GM13976 (cell line): ENCODE results near the gene PRKAR2A.
"Not testable (repeated sequence)": the region's sequence is repeated elsewhere in the genome, so short reads cannot be mapped to it uniquely, and the experiment has no call there.

Source experiments
- DNase-seq: peaks from one replicate; pipeline ENCODE4 v3.0.0; 2012; ENCODE audit warnings: low spot score
- CTCF ChIP-seq: IDR thresholded peaks from 2 replicates; pipeline ENCODE4 v1.5.1; 2012; ENCODE audit warnings: borderline replicate concordance, mild to moderate bottlenecking; ENCODE audit not compliant: insufficient read depth; ENCODE audit errors: extremely low read depth, missing control alignments, control extremely low read depth
- in situ Hi-C: fragments of 300-500 bp; cut with MboI; formaldehyde crosslinking; loops from one replicate; pipeline ENCODE4 v1.12.0; 2022; ENCODE audit warnings: low sequenced_read_pairs, mixed read lengths, inconsistent platforms; ENCODE audit not compliant: unreplicated experiment

Gene PRKAR2A

GRCh38 chr3:48784426-48785120, 63.1 kb downstream of the PRKAR2A start:
- in situ Hi-C loops: no loop called here
- no peak for TF ChIP-seq CTCF
- DNase-seq: no peak

- no peak for DNase-seq
- no peak for TF ChIP-seq CTCF
- in situ Hi-C loops: no loop called here
Measured at GRCh38 chr3:48783304-48783703, 64.4 kb downstream of the PRKAR2A start.

- in situ Hi-C loops: no loop called here
- TF ChIP-seq CTCF: no peak
- DNase-seq: no peak
Measured at GRCh38 chr3:48782046-48782445, 65.6 kb downstream of the PRKAR2A start.

GRCh38 chr3:48778565-48778964, 69.1 kb downstream of the PRKAR2A start:
- DNase-seq, in situ Hi-C loops: not testable (repeated sequence)

GRCh38 chr3:48776854-48777253, 70.8 kb downstream of the PRKAR2A start:
- DNase-seq: no peak
- no peak for TF ChIP-seq CTCF
- in situ Hi-C loops: no loop called here

DNA sequence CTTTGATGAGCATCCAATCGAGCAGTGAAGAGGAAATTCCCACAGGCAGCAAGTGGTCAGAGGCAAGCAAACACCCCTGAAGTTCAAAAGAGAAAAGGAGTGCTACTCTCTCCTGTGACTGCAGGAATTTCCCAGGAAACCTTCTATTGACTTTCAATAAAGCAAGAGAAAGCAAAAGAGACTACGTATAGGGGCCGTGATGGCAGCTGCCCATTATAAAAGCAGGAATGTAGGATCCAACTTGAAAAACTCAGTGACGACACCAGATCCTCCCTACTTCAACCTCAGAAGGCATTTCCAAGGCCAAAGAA, 77.5 kb downstream of the PRKAR2A start:
- in situ Hi-C loops: no loop called here
- no peak for DNase-seq
- no peak for TF ChIP-seq CTCF

DNA sequence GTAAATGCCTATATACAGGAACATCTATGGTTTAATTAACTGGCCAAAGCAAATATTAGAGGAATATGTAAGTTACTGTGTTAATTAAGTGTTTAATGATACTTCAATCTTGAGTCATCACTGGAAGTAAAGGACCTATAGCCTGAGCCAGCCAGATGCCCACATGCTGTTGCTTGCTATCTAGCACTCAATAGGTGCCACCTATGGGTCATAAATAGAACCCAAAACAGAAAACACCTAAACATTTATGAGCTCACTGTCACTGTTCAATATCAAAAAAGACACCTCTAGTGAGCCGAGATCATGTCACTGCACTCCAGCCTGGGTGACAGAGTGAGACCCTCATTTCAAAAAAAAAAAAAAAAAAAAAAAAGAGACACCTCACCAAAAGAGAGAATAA, 82.3 kb downstream of the PRKAR2A start:
- no peak for DNase-seq
- no peak for TF ChIP-seq CTCF
- in situ Hi-C loops: no loop called here
